ENCODE measurements around the gene PHACTR1. TPM values are rescaled to one million over a fixed set of nuclear protein-coding genes. Genes with fewer than 3 reads are reported as not detected.

PHACTR1 gene
- total RNA-seq, 1 experiment from 2014 or later = 0.05 TPM

GRCh38 chr6:13332349-13332706, 615.8 kb downstream of the PHACTR1 start:
- Histone ChIP-seq H3K9me3 (ENCODE audit: control insufficient read depth, insufficient read depth, low read depth, low read length) (no peaks in the 10 kb centered on the region), H3K27ac (ENCODE audit: low read length) (no peak overlapping the region), H3K4me1 (ENCODE audit: control insufficient read depth, insufficient read depth, low read length) (peaks cover 6% of the 10 kb centered on the region; the same call in 1 of the 2 replicates), H3K27me3 (ENCODE audit: control insufficient read depth, insufficient read depth, low read length) (0 out of 2 replicates have a peak, but pooled peaks cover 3% of the 10 kb centered on the region), H3K4me3 (ENCODE audit: low read depth in 2 of 2, low read length in 2 of 2) (no peak overlapping the region), H3K36me3 (ENCODE audit: control insufficient read depth, insufficient read depth, low read length) (peaks cover 3% of the 10 kb centered on the region; the same call in 1 of the 2 replicates)
- DNase-seq (ENCODE audit: low read depth, low spot score) (no peak), ATAC-seq (no peak)
- TF ChIP-seq CTCF (IDR thresholded peaks at IDR 0.05) (no peak), REST (IDR thresholded peaks at IDR 0.05; ENCODE audit: insufficient read depth in 1 of 2, low read depth in 2 of 2, low read length in 1 of 2) (no peak), TCF7L2 (IDR thresholded peaks at IDR 0.05; ENCODE audit: low read depth, low read length) (no peak), SIN3A (IDR thresholded peaks at IDR 0.05; ENCODE audit: borderline replicate concordance, insufficient read depth, low read depth, low read length) (no peak), POLR2AphosphoS5 (IDR thresholded peaks at IDR 0.05; ENCODE audit: low read depth, low read length) (no peak)
- POLR2A ChIA-PET = no interaction called here
- CTCF ChIA-PET = interaction anchor here (0.6 to 0.8 kb wide), 2 partner anchors 155 to 446 kb away, joined by 3 read pairs; no protein-coding TSS in a partner anchor
- intact Hi-C loops (cut with micrococcal nuclease; ENCODE audit: unreplicated experiment) (loop anchor here (10.0 kb wide), 2 partner anchors 242 to 418 kb away; partner anchors contain the start of gene SIRT5), in situ Hi-C loops (cut with HindIII; ENCODE audit: low pct_unique_long_range_greater_than_20kb, low sequenced_read_pairs) (no loop called here)
- BruUV-seq (replicated peaks) = no TSS peak

- no peaks in the 10 kb centered on the region for H3K9me3 ChIP-seq (ENCODE audit: control insufficient read depth, insufficient read depth, low read depth, low read length)
- ATAC-seq = no peak
- no peaks in the 10 kb centered on the region for H3K36me3 ChIP-seq (ENCODE audit: control insufficient read depth, insufficient read depth, low read length)
- H3K4me1 ChIP-seq (ENCODE audit: control insufficient read depth, insufficient read depth, low read length) = no peaks in the 10 kb centered on the region
- intact Hi-C loops (cut with micrococcal nuclease; ENCODE audit: unreplicated experiment) (loop anchor here (5.0 to 10.0 kb wide), 3 partner anchors 202 to 420 kb away; partner anchors contain the start of gene SIRT5), in situ Hi-C loops (cut with HindIII; ENCODE audit: low pct_unique_long_range_greater_than_20kb, low sequenced_read_pairs) (no loop called here)
- ChIA-PET CTCF (interaction anchor here (0.6 to 1.0 kb wide), 3 partner anchors 66 to 290 kb away, joined by 3 to 5 read pairs (median 4); partner anchors contain the start of gene SIRT5), POLR2A (interaction anchor here (0.6 kb wide), 1 partner anchor 247 kb away, joined by 10 read pairs; no protein-coding TSS in a partner anchor)
- no peak for TF ChIP-seq POLR2AphosphoS5 (IDR thresholded peaks at IDR 0.05; ENCODE audit: low read depth, low read length)
- no peak for TF ChIP-seq SIN3A (IDR thresholded peaks at IDR 0.05; ENCODE audit: borderline replicate concordance, insufficient read depth, low read depth, low read length)
- no peak for TF ChIP-seq CTCF (IDR thresholded peaks at IDR 0.05)
- no peak for TF ChIP-seq REST (IDR thresholded peaks at IDR 0.05; ENCODE audit: insufficient read depth in 1 of 2, low read depth in 2 of 2, low read length in 1 of 2)
- no peak for TF ChIP-seq TCF7L2 (IDR thresholded peaks at IDR 0.05; ENCODE audit: low read depth, low read length)
- DNase-seq (ENCODE audit: low read depth, low spot score) = no peak
- peaks cover 5% of the 10 kb centered on the region; the same call in 1 of the 2 replicates for H3K27me3 ChIP-seq (ENCODE audit: control insufficient read depth, insufficient read depth, low read length)
- H3K27ac ChIP-seq (ENCODE audit: low read length) = no peak overlapping the region
- H3K4me3 ChIP-seq (ENCODE audit: low read depth in 2 of 2, low read length in 2 of 2) = no peak overlapping the region
- no TSS peak for BruUV-seq (replicated peaks)
Measured at GRCh38 chr6:13334953-13335352, 618.4 kb downstream of the PHACTR1 start.
